IMR-90 (cell line): ENCODE results near the gene RUFY2. TPM values are rescaled to one million over a fixed set of nuclear protein-coding genes. Genes with fewer than 3 reads are reported as not detected.

Experiments
- ATAC-seq: fragments of 200-7000 bp; cut with Tn5 transposase; 2 replicates; pipeline ENCODE4 v1.9.1; 2020; ENCODE audit warnings: low read depth, mild to moderate bottlenecking, moderate library complexity
- BruUV-seq: library from RNA; stranded (reverse); fragments of 400-500 nt; replicated peaks from 2 replicates; lab custom pipeline; 2021; lab: Mats Ljungman, UMichigan
- CTCF ChIA-PET: fragments of 300-600 bp; formaldehyde crosslinking; extraction: SDS; loops from one replicate; lab custom pipeline; 2021; ENCODE audit warnings: antibody characterized with exemption; lab: Yijun Ruan, JAX
- POLR2A ChIA-PET: fragments of 300-600 bp; sonication (Branson Sonifier 250); formaldehyde crosslinking; loops from one replicate; lab custom pipeline; 2022; ENCODE audit warnings: antibody characterized with exemption; ENCODE audit not compliant: unreplicated experiment; lab: Charles Lee
- DNase-seq: peaks from one replicate; pipeline ENCODE4 v3.0.0; 2013
- H2AFZ ChIP-seq: replicated peaks from 2 replicates; pipeline ENCODE3; 2013; ENCODE audit warnings: low read length, mild to moderate bottlenecking; ENCODE audit not compliant: poor library complexity
- H2AK5ac ChIP-seq: 2 replicates; pipeline ENCODE4 v1.6.1; 2013; ENCODE audit warnings: low read depth, low read length, inconsistent platforms
- H2AK9ac ChIP-seq: replicated peaks from 2 replicates; pipeline ENCODE3; 2013; ENCODE audit warnings: mild to moderate bottlenecking, low read depth, low read length, moderate library complexity; ENCODE audit not compliant: poor library complexity
- H2BK120ac ChIP-seq: 2 replicates; pipeline ENCODE4 v1.6.1; 2013; ENCODE audit warnings: low read depth, low read length, inconsistent platforms
- H2BK15ac ChIP-seq: 3 replicates; pipeline ENCODE4 v1.6.1; 2013; ENCODE audit warnings: low read depth, low read length, inconsistent platforms
- H2BK20ac ChIP-seq: 2 replicates; pipeline ENCODE4 v1.6.1; 2013; ENCODE audit warnings: low read depth, mild to moderate bottlenecking, inconsistent platforms, low read length, moderate library complexity
- H2BK5ac ChIP-seq: 2 replicates; pipeline ENCODE4 v1.6.1; 2013; ENCODE audit warnings: mild to moderate bottlenecking, low read depth, low read length, inconsistent platforms; ENCODE audit not compliant: poor library complexity, severe bottlenecking
- H3K14ac ChIP-seq: replicated peaks from 2 replicates; pipeline ENCODE4 v1.6.1; 2013; ENCODE audit warnings: low read depth, low read length, inconsistent platforms
- H3K18ac ChIP-seq: 2 replicates; pipeline ENCODE4 v1.6.1; 2013; ENCODE audit warnings: low read depth, low read length, control low read depth
- H3K23ac ChIP-seq: 2 replicates; pipeline ENCODE4 v1.6.1; 2013; ENCODE audit warnings: low read depth, low read length, inconsistent platforms
- H3K27ac ChIP-seq: 2 replicates; pipeline ENCODE4 v1.5.1; 2013; ENCODE audit warnings: mild to moderate bottlenecking, control low read depth, low read length; ENCODE audit not compliant: insufficient read depth
- H3K27me3 ChIP-seq: 2 replicates; pipeline ENCODE4 v1.6.1; 2013; ENCODE audit warnings: low read length; ENCODE audit not compliant: control insufficient read depth, insufficient read depth
- H3K36me3 ChIP-seq: 2 replicates; pipeline ENCODE4 v1.6.1; 2013; ENCODE audit warnings: low read length, mixed read lengths; ENCODE audit not compliant: control insufficient read depth, insufficient read depth
- H3K4ac ChIP-seq: 2 replicates; pipeline ENCODE4 v1.6.1; 2013; ENCODE audit warnings: low read depth, low read length, inconsistent platforms
- H3K4me1 ChIP-seq: 2 replicates; pipeline ENCODE4 v1.6.1; 2013; ENCODE audit warnings: low read length, mixed read lengths; ENCODE audit not compliant: control insufficient read depth, insufficient read depth
- H3K4me2 ChIP-seq: 2 replicates; pipeline ENCODE4 v1.6.1; 2013; ENCODE audit warnings: low read depth, mild to moderate bottlenecking, control low read depth, low read length, moderate library complexity
- H3K4me3 ChIP-seq: 2 replicates; pipeline ENCODE4 v1.5.1; 2013; ENCODE audit warnings: low read depth, mild to moderate bottlenecking, control low read depth, low read length, moderate library complexity; ENCODE audit not compliant: insufficient read depth
- H3K56ac ChIP-seq: 2 replicates; pipeline ENCODE4 v1.6.1; 2013; ENCODE audit warnings: low read length, inconsistent platforms; ENCODE audit not compliant: insufficient read depth; ENCODE audit errors: extremely low read depth
- H3K79me1 ChIP-seq, 2 experiments: 2 replicates each; pipeline ENCODE4 v1.6.1; 2013; ENCODE audit warnings: low read length in 2 of 2, inconsistent platforms in 1 of 2, low read depth in 1 of 2
- H3K9ac ChIP-seq: 2 replicates; pipeline ENCODE4 v1.6.1; 2013; ENCODE audit warnings: low read depth, low read length, control low read depth
- H3K9me1 ChIP-seq: 2 replicates; pipeline ENCODE4 v1.6.1; 2013; ENCODE audit warnings: low read length, inconsistent platforms; ENCODE audit not compliant: insufficient read depth
- H3K9me3 ChIP-seq: 2 replicates; pipeline ENCODE4 v1.6.1; 2013; ENCODE audit warnings: low read length; ENCODE audit not compliant: control insufficient read depth, insufficient read depth
- H4K20me1 ChIP-seq: 2 replicates; pipeline ENCODE4 v1.6.1; 2013; ENCODE audit warnings: low read length, inconsistent platforms; ENCODE audit not compliant: insufficient read depth
- H4K5ac ChIP-seq: 2 replicates; pipeline ENCODE4 v1.6.1; 2013; ENCODE audit warnings: mild to moderate bottlenecking, low read depth, low read length, control low read depth
- H4K8ac ChIP-seq, 2 experiments: 2 replicates each; pipeline ENCODE4 v1.6.1; 2013; ENCODE audit warnings: low read depth in 2 of 2, low read length in 2 of 2, control low read depth in 1 of 2, inconsistent platforms in 1 of 2
- H4K91ac ChIP-seq: 2 replicates; pipeline ENCODE4 v1.6.1; 2013; ENCODE audit warnings: low read depth, low read length, inconsistent platforms; ENCODE audit not compliant: insufficient read depth
- BHLHE40 ChIP-seq: fragments of 150-350 bp; IDR thresholded peaks from 2 replicates; pipeline ENCODE4 v1.6.1; 2016; ENCODE audit warnings: mild to moderate bottlenecking, low read depth, low read length
- CEBPB ChIP-seq: IDR thresholded peaks from 2 replicates; pipeline ENCODE4 v1.6.1; 2012; ENCODE audit warnings: low read depth, low read length, improper control_type of control experiment
- CHD1 ChIP-seq: IDR thresholded peaks from 2 replicates; pipeline ENCODE4 v1.6.1; 2012; ENCODE audit warnings: low read depth, low read length, improper control_type of control experiment
- CTCF ChIP-seq: conservative IDR thresholded peaks from 2 replicates; pipeline ENCODE4 v1.5.1; 2012; ENCODE audit warnings: mild to moderate bottlenecking, low read depth, low read length, improper control_type of control experiment
- FOS ChIP-seq: fragments of 150-350 bp; IDR thresholded peaks from 2 replicates; pipeline ENCODE4 v1.6.1; 2016; ENCODE audit warnings: low read depth, low read length
- MAFK ChIP-seq: IDR thresholded peaks from 2 replicates; pipeline ENCODE4 v1.6.1; 2012; ENCODE audit warnings: low read depth, low read length, improper control_type of control experiment
- MAZ ChIP-seq: IDR thresholded peaks from 2 replicates; pipeline ENCODE4 v1.6.1; 2012; ENCODE audit warnings: low read depth, mild to moderate bottlenecking, low read length, improper control_type of control experiment, moderate library complexity, borderline replicate concordance
- MXI1 ChIP-seq: IDR thresholded peaks from 2 replicates; pipeline ENCODE4 v1.6.1; 2012; ENCODE audit warnings: low read depth, mild to moderate bottlenecking, low read length, moderate library complexity, borderline replicate concordance
- NFE2L2 ChIP-seq: fragments of 150-350 bp; IDR thresholded peaks from 2 replicates; pipeline ENCODE4 v1.6.1; 2016; ENCODE audit warnings: low read depth, mild to moderate bottlenecking, low read length
- POLR2A ChIP-seq: IDR thresholded peaks from 2 replicates; pipeline ENCODE4 v1.6.1; 2012; ENCODE audit warnings: mild to moderate bottlenecking, low read depth, low read length
- RAD21 ChIP-seq: IDR thresholded peaks from 2 replicates; pipeline ENCODE4 v1.6.1; 2012; ENCODE audit warnings: low read length, improper control_type of control experiment
- RCOR1 ChIP-seq: IDR thresholded peaks from 2 replicates; pipeline ENCODE4 v1.6.1; 2012; ENCODE audit warnings: mild to moderate bottlenecking, low read length, improper control_type of control experiment; ENCODE audit not compliant: insufficient replicate concordance
- RFX5 ChIP-seq: IDR thresholded peaks from 2 replicates; pipeline ENCODE4 v1.8.0; 2012; ENCODE audit warnings: low read depth, mild to moderate bottlenecking, low read length, moderate library complexity
- SMC3 ChIP-seq: fragments of 150-350 bp; IDR thresholded peaks from 2 replicates; pipeline ENCODE4 v1.6.1; 2016; ENCODE audit warnings: low read depth, mild to moderate bottlenecking, antibody characterized with exemption, low read length, moderate library complexity
- WGBS, 2 experiments: methylation state at CpG; one replicate each; pipeline versions ENCODE4 v1.1.5 to v1.1.7; 2013; ENCODE audit warnings: missing lambda C conversion rate in 2 of 2; ENCODE audit not compliant: insufficient read length in 1 of 2; ENCODE audit errors: extremely low coverage in 2 of 2; 5-methylcytosine and 5-hydroxymethylcytosine counted together
- dilution Hi-C: fragments of 300-500 bp; cut with HindIII; formaldehyde crosslinking; loops from one replicate; pipeline ENCODE4 v1.14.3; 2018; ENCODE audit warnings: low sequenced_read_pairs; ENCODE audit not compliant: unreplicated experiment
- in situ Hi-C: fragments of 300-500 bp; cut with MboI; formaldehyde crosslinking; loops from 3 replicates; pipeline ENCODE4 v1.14.3; 2019; ENCODE audit warnings: low sequenced_read_pairs, inconsistent platforms, mixed read lengths
- intact Hi-C: fragments of 100-400 bp; cut with micrococcal nuclease; formaldehyde crosslinking; loops from 2 replicates; pipeline ENCODE4 v1.10.0; 2022
- polyA plus RNA-seq, 3 experiments: library from polyadenylated mRNA; depleted of rRNA; stranded (reverse); fragments of >200 nt; gene quantifications; 2 replicates each; pipeline ENCODE4 v1.2.3, GENCODE V29; 2012; ENCODE audit warnings: low replicate concordance in 1 of 3
- total RNA-seq: library from RNA; depleted of rRNA; stranded (reverse); fragments of >200 nt; gene quantifications from 2 replicates; pipeline ENCODE4 v1.2.3, GENCODE V29; 2012
- TF ChIP-seq, protein P1 (sequence below): fragments of 150-350 bp; IDR thresholded peaks from 2 replicates; pipeline ENCODE4 v1.6.1; 2016; ENCODE audit warnings: low read depth, mild to moderate bottlenecking, low read length, moderate library complexity, borderline replicate concordance
- TF ChIP-seq, protein P2 (sequence below): fragments of 150-350 bp; IDR thresholded peaks from 2 replicates; pipeline ENCODE4 v1.6.1; 2017; ENCODE audit warnings: mild to moderate bottlenecking, antibody characterized with exemption, low read length, low read depth

Gene RUFY2
- total and polyA plus RNA-seq, 2 of the 4 experiments (the other 2 are of a cell fraction), result 6.7 to 6.8 TPM

GRCh38 chr10:68442971-68443370, 35.9 kb upstream of the RUFY2 start:
- no TSS peak for BruUV-seq
- CTCF ChIA-PET, result no interaction called here
- dilution Hi-C loops, result no loop called here

More at GRCh38 chr10:68442971-68443370, 35.9 kb upstream of the RUFY2 start:
- ATAC-seq (no peak), DNase-seq (no peak)
- Histone ChIP-seq H3K4ac (no peak overlapping the region), H3K9me1 (no peaks in the 10 kb centered on the region), H3K4me1 (no peaks in the 10 kb centered on the region), H3K9ac (no peak overlapping the region), H2AK9ac (no peak overlapping the region), H2BK20ac (no peak overlapping the region), H3K14ac (no peak overlapping the region), H2AK5ac (no peak overlapping the region), H3K27ac (no peak overlapping the region), H2BK5ac (no peak overlapping the region), H3K4me3 (no peak overlapping the region), H4K20me1 (no peaks in the 10 kb centered on the region), H4K91ac (no peak overlapping the region), H2AFZ (no peak overlapping the region), H3K27me3 (no peaks in the 10 kb centered on the region), H2BK15ac (no peak overlapping the region), H4K5ac (no peak overlapping the region), H2BK120ac (no peak overlapping the region), H3K9me3 (no peaks in the 10 kb centered on the region), H3K23ac (no peak overlapping the region), H4K8ac (no peak overlapping the region), H3K36me3 (no peaks in the 10 kb centered on the region), H3K18ac (no peak overlapping the region), H3K4me2 (no peak overlapping the region), H3K56ac (no peak overlapping the region), H3K79me1 (no peaks in the 10 kb centered on the region)
- POLR2A ChIA-PET, result no interaction called here
- in situ Hi-C loops, result no loop called here
- intact Hi-C loops, result no loop called here
- WGBS, 2 experiments, result no CpG with 5 or more reads among the region's 2 CpGs
- no peak for TF ChIP-seq RCOR1
- TF ChIP-seq RFX5, result no peak
- TF ChIP-seq SMC3, result no peak
- TF ChIP-seq MXI1, result no peak
- TF ChIP-seq FOS, result no peak
- TF ChIP-seq POLR2A, result no peak
- no peak for TF ChIP-seq CHD1
- no peak for TF ChIP-seq CEBPB
- no peak for TF ChIP-seq RAD21
- TF ChIP-seq, protein P1, sequence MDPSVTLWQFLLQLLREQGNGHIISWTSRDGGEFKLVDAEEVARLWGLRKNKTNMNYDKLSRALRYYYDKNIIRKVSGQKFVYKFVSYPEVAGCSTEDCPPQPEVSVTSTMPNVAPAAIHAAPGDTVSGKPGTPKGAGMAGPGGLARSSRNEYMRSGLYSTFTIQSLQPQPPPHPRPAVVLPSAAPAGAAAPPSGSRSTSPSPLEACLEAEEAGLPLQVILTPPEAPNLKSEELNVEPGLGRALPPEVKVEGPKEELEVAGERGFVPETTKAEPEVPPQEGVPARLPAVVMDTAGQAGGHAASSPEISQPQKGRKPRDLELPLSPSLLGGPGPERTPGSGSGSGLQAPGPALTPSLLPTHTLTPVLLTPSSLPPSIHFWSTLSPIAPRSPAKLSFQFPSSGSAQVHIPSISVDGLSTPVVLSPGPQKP, result no peak
- no peak for TF ChIP-seq CTCF
- TF ChIP-seq MAFK, result no peak
- no peak for TF ChIP-seq BHLHE40
- no peak for TF ChIP-seq NFE2L2
- TF ChIP-seq MAZ, result no peak
- TF ChIP-seq, protein P2, sequence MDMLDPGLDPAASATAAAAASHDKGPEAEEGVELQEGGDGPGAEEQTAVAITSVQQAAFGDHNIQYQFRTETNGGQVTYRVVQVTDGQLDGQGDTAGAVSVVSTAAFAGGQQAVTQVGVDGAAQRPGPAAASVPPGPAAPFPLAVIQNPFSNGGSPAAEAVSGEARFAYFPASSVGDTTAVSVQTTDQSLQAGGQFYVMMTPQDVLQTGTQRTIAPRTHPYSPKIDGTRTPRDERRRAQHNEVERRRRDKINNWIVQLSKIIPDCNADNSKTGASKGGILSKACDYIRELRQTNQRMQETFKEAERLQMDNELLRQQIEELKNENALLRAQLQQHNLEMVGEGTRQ, result no peak
